ENCODE measurements around the gene TRIM56.
"Not testable (repeated sequence)": the region's sequence is repeated elsewhere in the genome, so short reads cannot be mapped to it uniquely, and the experiment has no call there.

The TRIM56 gene

DNA sequence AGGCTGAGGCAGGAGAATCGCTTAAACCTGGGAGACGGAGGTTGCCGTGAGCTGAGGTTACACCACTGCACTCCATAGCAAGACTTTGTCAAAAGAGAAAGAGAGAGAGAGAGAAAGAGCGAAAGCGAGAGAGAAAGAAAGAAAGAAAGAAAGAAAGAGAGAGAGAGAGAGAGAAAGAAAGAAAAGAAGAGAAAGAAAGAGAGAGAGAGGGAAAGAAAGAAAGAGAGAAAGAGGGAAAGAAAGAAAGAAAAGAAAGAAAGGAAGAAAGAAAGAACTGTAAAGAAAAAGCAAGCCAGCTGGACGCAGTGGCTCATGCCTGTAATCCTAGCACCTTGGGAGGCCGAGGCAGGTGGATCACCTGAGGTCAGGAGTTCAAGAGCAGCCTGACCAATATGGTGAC is 27.9 kb downstream of the TRIM56 start:
- DNase-seq (ENCODE audit: low spot score), result not testable (repeated sequence)

DNA sequence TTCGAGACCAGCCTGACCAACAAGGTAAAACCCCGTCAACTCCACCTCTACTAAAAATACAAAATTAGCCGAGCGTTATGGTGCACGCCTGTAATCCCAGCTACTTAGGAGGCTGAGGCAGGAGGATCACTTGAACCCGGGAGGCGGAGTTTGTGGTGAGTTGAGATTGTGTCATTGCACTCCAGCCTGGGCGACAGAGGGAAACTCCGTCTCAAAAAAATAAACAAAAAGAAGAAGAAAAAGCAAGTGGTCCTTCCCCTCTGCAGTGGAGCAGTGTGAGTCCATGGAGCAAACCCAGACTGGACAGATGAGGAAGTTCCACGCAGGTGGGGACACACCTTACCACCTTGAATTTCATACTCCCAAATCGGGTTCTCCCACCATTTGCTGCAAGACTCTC is 28.6 kb downstream of the TRIM56 start:
- no peak for DNase-seq (ENCODE audit: low spot score)

DNA sequence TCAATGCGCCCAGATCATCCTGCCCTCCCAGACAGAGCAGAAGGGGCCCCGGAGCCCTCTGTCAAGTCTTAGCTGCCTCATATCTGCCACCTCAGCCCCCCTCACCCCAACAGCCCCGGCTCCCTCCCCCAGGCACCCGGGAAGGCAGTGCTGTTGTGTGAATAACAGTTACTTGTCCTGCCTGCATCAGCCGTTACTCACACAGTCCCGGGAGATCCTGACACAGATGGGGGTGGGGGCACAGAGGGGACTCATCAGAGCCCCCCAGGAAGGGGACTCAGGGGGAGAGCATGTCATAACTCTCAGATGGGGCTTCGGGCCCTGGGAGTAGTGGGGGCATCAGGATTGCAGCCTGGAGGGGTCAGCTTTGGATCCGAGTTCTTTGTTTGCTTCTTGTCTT is 29.2 kb downstream of the TRIM56 start:
- no peak for DNase-seq (ENCODE audit: low spot score)

DNA sequence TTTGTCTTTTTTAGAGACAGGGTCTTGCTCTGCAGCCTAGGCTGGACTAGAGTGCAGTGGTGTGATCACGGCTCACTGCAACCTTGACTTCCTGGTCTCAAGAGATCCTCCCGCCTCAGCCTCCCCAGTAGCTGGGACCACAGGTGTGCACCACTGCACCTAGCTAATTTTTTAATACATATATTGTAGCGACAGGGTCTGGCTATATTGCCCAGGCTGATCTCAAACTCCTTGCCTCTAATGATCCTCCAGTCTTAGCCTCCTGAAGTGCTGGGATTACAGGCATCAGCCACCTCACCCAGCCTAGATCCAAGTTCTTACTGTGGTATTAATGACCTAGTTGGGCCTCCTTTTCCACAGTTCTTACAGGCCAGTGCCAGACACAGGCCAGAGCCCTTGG is 29.9 kb downstream of the TRIM56 start:
- DNase-seq (ENCODE audit: low spot score), result no peak

DNA sequence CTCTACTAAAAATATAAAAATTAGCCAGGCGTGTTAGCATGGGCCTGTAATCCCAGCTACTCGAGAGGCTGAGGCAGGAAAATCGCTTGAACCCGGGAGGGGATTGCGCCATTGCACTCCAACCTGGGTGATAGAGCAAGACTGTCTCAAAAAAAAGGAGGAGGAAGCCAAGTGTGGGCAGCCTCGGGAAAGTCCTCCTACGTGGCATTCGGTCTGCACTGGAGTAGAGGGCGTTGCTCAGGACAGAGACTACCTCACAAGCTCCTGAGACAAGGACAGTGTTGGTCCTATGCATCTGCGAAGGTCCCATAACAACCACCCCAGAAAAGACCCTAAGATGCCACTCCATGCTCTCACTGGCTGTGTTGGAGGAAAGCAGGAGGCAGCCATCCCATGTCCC is 31.6 kb downstream of the TRIM56 start:
- DNase-seq (ENCODE audit: low spot score), result no peak

DNA sequence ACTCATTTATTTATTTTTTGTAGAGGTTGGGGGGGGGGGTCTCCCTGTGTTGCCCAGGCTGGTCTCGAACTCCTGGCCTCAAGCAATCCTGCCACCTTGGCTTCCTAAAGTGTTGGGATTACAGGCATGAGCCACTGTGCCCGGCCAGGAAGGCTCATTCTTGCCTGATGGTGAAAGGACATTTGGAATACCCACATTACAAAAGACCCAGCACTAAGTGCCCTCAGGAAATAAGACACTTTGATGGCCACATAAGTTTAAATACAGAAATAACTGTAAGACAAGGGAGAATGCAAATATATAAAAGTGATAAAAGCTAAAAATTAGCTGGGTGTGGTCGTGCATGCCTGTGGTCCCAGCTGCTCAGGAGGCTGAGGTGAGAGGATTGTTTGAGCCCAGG is 33.6 kb downstream of the TRIM56 start:
- DNase-seq (ENCODE audit: low spot score), result no peak

DNA sequence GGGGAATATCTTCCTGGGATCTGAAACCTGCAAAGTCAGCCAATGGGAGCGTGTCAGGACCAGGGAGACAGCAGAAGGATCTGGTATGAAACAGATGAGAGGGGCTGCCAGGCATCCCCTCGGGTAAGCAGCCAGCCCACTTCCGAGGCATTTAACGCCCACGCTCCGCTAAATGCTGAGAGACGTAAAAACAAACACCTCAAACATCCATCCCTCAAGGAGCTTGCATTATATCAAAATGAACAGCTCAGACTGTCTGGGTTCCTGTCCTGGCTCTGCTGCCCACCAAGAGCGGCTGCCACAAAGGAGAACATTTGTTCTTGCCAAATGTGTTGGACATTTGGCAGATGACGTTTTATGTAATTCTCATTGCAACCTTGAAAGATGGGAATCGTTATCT is 34.6 kb downstream of the TRIM56 start:
- no peak for DNase-seq (ENCODE audit: low spot score)

DNA sequence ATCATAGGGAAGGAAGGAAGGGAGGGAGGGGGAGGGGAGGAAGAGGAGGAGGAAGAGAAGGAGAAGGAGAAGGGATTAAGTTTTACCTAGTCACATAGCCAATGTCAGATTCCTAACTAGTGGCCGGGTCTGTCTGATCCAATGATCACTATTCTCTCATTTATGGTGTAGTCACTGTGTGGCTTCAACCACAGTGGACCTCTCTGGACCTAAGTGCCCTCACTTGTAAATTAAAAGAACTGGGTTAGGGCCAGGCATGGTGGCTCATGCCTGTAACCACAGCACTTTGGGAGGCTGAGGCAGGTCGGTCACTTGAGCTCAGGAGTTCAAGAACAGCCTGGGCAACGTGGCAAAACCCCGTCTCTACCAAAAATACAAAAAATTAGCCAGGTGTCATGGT is 35.0 kb downstream of the TRIM56 start:
- DNase-seq (ENCODE audit: low spot score), result no peak

DNA sequence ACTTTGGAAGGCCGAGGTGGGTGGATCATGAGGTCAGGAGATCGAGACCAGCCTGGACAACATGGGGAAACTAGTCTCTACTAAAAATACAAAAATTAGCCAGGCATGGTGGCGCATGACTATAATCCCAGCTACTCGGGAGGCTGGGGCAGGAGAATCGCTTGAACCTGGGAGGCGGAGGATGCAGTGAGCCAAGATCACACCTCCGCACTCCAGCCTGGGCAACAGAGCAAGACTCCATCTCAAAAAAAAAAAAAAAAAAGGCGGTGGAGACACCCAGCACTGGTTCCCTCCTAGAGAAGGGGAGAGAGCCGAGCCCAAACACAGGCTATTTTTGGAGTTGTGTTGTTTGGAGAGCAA is 36.3 kb downstream of the TRIM56 start:
- DNase-seq (ENCODE audit: low spot score), result not testable (repeated sequence)

DNA sequence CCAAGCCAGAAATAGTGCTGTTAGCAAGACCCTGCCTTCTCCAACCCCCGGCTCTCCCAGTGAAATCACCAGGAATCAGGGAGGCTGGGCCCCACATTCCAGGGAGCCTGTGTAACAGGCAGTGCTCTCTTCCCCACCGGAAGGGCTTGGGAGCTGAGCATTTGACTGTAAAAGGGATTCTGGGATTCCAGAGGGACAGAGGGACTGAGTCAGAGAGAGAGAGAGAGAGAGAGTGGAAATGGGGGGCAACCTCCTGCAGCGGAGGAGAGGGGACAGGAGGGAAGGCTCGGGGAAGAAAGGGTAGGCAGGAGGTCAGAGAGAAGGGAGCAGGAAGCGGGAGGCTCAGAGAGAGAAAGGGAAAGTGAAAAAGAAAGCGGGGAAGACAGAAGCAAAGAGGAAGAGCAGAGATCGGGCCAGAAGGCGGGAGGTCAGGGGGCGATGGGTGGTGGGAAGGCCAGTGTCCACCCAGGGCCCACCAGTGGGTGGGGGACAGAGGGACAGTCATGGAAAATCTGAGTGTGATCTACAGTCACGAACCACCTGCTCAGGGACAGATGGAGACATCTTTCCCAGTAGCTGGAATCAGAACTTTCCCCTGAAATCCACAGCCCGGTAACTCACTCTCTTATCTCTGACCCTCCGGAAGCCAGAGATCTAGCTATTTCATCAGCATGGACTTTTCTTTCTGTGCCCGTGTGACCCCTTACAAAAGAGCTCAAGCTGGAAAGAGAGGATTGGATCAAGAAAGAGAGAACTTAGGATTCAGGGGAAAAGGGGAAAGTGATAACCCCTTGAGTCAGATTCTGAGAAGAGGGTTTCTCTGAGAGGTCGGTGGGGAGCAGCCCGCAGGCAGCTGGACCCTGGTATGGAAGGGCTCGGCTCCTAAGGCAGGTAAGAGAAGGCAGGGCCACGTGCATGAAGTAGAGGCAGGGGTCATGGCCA is 37.0 kb downstream of the TRIM56 start:
- DNase-seq (ENCODE audit: low spot score), result peak; percentile 63

DNA sequence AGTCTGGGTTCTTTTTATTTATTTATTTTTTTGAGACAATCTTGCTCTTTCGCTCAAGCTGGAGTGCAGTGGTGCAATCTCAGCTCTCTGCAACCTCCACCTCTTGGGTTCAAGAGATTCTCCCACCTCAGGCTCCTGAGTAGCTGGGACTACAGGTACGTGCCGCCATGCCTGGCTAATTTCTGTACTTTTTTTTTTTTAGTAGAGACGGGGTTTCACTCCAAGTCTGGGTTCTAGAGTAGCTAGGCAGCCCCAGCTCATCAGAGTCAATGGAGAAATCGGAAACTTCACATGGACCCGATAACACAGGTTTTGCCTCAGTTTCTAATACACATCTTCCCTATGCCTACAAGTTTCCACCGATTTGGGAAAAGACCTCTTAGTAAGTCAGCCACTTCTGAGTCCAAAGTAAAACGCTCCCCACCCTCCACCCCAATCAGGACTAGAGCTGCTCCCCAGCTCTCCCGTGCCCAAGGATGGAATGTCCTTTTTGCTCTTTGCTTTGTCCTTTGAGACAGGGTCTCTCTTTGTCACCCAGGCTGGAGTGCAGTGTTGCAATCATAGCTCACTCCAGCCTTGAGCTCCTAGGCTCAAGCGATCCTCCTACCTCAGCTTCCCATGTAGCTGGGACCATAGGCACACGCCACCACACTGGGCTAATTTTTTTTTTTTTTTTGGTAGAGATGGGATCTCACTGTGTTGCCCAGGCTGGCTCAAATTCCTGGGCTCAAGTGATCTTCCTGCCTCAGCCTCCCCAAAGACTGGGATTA is 37.8 kb downstream of the TRIM56 start:
- DNase-seq (ENCODE audit: low spot score), result no peak

DNA sequence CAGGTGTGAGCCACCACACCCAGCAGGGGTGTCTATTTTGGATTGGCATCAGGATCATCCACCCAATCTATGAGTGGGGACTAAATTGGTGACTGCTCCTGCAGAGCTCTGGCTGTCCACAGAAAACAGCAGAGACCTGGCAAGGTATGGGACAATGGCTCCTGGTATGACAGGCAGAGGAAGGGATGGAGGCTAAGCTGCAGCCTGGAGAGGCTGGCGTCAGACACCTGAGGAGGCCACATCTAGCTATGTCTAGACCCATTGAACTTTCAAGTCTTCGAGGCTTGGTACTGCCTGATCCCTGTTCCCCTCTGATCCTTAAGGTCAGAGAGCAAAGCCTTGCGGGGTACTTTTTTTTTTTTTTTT is 38.4 kb downstream of the TRIM56 start:
- DNase-seq (ENCODE audit: low spot score), result no peak

DNA sequence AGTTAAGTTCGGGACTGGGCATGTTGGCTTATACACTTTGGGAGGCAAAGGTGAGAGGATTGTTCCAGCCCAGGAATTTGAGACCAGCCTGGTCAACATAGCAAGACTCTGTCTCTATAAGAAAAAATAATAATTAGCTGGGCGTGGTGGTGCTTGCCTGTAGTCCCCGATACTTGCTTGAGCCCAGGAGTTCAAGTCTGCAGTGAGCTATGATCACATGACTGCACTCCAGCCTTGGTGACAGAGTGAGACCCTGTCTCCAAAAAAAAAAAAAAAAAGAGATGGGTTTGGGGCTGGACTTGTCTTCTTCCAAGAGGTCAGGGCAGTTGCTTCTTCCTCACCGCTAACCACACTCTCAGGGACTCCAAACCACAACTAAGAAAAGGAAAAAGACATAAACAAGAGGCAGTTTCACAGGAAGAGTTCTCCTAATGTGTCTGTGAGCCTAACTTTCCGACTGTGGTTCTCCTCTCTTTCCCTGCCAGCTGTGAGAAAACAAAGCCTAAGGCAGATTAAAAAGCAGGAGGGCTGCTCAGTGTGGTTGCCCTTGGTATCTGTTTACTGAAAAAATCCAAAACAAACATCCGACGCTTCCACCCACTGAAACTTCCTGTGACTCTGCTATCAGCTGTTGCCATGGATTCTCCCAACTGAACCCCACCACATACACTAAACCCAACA is 39.2 kb downstream of the TRIM56 start:
- no peak for DNase-seq (ENCODE audit: low spot score)

DNA sequence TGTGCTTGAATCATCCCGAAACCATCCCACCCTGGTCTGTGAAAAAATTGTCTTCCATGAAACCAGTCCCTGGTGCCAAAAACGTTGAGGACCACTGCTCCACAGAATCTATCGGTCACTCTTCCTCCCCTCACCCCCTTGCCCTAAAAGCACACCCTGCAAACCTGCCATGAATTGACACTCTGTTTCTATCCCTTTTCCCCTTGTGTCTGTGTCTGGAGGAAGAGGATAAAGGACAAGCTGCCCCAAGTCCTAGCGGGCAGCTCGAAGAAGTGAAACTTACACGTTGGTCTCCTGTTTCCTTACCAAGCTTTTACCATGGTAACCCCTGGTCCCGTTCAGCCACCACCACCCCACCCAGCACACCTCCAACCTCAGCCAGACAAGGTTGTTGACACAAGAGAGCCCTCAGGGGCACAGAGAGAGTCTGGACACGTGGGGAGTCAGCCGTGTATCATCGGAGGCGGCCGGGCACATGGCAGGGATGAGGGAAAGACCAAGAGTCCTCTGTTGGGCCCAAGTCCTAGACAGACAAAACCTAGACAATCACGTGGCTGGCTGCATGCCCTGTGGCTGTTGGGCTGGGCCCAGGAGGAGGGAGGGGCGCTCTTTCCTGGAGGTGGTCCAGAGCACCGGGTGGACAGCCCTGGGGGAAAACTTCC is 40.8 kb downstream of the TRIM56 start:
- no peak for DNase-seq (ENCODE audit: low spot score)

DNA sequence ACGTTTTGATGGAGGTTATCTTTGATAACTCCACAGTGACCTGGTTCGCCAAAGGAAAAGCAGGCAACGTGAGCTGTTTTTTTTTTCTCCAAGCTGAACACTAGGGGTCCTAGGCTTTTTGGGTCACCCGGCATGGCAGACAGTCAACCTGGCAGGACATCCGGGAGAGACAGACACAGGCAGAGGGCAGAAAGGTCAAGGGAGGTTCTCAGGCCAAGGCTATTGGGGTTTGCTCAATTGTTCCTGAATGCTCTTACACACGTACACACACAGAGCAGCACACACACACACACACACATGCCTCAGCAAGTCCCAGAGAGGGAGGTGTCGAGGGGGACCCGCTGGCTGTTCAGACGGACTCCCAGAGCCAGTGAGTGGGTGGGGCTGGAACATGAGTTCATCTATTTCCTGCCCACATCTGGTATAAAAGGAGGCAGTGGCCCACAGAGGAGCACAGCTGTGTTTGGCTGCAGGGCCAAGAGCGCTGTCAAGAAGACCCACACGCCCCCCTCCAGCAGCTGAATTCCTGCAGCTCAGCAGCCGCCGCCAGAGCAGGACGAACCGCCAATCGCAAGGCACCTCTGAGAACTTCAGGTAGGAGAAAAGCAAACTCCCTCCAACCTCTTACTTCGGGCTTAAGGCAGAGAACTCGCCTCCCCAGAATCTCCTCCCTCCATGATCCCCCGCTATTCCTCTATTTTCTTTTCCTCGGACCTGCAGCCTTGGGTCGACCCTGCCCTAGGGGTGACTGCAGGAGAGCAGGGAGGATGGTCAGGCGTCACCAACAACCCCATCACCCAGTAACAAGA is 41.6 kb downstream of the TRIM56 start, which contains the start of gene SERPINE1:
Gene SERPINE1, plus strand, starts transcription at position 454 of the 809 bp plus-strand sequence. CDS start 1,290 bp downstream, outside the sequence.
- DNase-seq (ENCODE audit: low spot score), result peak; percentile 78

DNA sequence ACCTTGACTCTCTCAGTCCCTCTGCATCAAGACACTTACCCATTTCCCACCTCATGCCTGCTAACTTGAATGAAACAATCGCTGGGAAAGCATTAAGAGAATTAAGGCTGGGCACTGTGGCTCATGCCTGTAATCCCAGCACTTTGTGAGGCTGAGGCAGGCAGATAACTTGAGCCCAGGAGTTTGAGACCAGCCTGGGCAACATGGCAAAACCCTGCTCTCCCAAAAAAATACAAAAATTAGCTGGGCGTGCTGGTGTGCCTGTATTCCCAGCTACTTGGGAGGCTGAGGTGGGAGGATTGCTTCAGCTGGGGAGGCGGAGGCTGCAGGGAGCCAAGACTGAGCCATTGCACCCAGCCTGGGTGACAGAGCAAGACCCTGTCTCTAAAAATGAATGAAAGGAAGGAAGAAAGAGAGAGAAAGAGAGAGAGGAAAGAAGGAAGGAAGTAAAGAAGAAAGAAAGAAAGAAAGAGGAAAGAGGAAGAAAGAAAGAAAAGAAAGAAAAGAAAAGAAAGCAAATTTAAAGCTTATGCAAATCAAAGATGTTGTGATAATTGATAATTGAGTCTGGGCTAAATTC is 42.3 kb downstream of the TRIM56 start:
- no peak for DNase-seq (ENCODE audit: low spot score)

DNA sequence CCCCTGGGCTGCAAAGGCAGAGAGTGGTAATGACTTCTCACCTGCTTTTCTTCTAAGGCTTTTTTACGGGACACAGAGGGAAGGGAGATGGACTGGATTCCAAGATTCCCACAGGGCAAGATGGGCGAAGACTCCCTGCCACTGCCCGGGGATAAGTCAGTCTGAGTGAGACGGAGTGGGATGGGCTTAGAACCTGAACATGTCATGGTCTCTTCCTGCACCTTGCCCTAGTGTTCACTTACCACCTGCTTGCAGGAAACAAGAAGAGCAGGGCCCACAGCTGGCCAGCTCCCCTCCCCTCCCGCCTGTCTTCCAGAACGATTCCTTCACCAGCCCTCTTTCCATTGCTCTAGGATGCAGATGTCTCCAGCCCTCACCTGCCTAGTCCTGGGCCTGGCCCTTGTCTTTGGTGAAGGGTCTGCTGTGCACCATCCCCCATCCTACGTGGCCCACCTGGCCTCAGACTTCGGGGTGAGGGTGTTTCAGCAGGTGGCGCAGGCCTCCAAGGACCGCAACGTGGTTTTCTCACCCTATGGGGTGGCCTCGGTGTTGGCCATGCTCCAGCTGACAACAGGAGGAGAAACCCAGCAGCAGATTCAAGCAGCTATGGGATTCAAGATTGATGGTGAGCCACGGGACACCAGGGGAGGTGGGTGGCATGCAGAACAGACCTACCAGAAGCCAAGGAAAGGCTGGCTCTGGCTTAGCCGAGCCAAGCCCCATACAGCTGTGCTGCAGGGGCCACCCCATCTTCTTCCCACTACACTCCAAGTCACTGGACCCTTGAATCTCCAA is 43.0 kb downstream of the TRIM56 start:
- DNase-seq (ENCODE audit: low spot score), result no peak

DNA sequence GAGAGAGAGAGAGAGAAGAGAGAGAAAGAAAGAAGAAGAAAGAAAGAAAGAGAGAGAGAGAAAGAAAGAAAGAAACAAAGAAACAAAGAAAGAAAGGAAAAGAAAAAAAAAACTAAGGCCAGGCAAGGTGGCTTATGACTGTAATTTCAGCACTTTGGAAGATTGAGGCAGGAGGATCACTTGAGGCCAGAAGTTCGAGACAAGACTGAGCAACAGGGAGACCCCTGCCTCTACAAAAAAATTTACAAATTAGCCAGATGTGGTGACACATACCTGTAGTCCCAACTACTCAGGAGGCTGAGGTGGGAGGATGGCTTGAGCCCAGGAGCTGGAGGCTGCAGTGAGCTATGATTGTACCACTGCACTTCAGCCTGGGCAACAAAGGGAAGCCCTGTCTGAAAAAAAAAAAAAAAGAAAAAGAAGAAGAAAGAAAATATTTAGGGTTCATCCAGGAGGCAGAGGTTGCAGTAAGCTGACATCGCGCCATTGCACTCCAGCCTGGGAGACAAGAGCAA is 44.4 kb downstream of the TRIM56 start:
- no peak for DNase-seq (ENCODE audit: low spot score)
